ENCODE data around the gene TCF3. TPM values are rescaled to one million over a fixed set of nuclear protein-coding genes. Genes with fewer than 3 reads are reported as not detected.

Gene TCF3
- total and polyA plus RNA-seq, 2 of the 8 experiments (the other 6 are each of a cell fraction or from before 2014, with no cell fraction given), result 241 to 348 TPM

DNA sequence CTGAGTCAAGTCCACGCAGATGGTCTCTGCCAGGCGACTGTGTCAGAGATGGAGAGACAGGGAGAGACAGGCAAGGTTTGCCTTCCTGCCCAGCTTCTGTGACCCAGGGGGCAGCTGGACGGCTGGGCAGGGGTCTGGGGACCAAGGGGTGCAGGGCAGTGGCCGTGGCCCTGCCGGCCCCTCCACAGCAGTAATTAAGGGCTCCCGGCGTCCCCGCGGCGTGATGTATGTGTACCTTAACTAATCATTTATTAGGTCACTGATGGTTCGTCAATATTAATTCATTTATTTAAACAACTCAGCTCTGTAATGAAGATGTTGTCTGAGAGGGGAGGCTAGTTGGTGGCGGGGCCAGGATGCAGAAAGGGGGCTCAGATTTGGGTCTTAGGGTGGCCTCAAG lies 28.6 kb upstream of the TCF3 start:
- no peaks in the 10 kb centered on the region for H3K23me2 ChIP-seq (ENCODE audit: low read depth, low read length)
- no peak overlapping the region for H3K23ac ChIP-seq (ENCODE audit: insufficient read length)
- no peak overlapping the region for H3K27ac ChIP-seq (ENCODE audit: low read depth, low read length)
- H3K79me2 ChIP-seq (ENCODE audit: control insufficient read depth in 1 of 2, insufficient read depth in 2 of 2, low read length in 2 of 2), result no peaks in the 10 kb centered on the region
- no peak overlapping the region for H2BK20ac ChIP-seq (ENCODE audit: low read length)
- FAIRE-seq (no peak), DNase-seq (ENCODE audit: low read depth in 1 of 2, low spot score in 2 of 2) (no peak)
- H3K14ac ChIP-seq (ENCODE audit: insufficient read length), result no peak overlapping the region
- H4K5ac ChIP-seq (ENCODE audit: insufficient read length, low read depth, low read length), result no peak overlapping the region
- no peak overlapping the region for H2BK120ac ChIP-seq (replicated peaks; ENCODE audit: low read depth, low read length)
- no peaks in the 10 kb centered on the region for H3K79me1 ChIP-seq (ENCODE audit: low read depth, low read length)
- ChIA-PET POLR2A (ENCODE audit: partially characterized antibody) (interaction anchor here (0.9 kb wide), 1 partner anchor 8 kb away, joined by 3 read pairs; no protein-coding TSS in a partner anchor), CTCF (ENCODE audit: partially characterized antibody) (interaction anchor here (1.5 to 7.4 kb wide), 5 partner anchors 9 to 115 kb away, joined by 3 to 59 read pairs (median 4); no protein-coding TSS in a partner anchor)
- H2AFZ ChIP-seq (ENCODE audit: low read length), result no peak overlapping the region
- H3K4me2 ChIP-seq (ENCODE audit: insufficient read depth in 1 of 2, low read depth in 2 of 2, low read length in 2 of 2), result no peak overlapping the region
- no peak overlapping the region for H3K4ac ChIP-seq (replicated peaks; ENCODE audit: insufficient read length, low read depth, low read length)
- peaks cover 0 to 15% (median 13%) of the 10 kb centered on the region in 4 experiments; a peak in 6 of 7 replicates for H3K27me3 ChIP-seq (replicated peaks in 1 of 4; ENCODE audit: control insufficient read depth in 3 of 4, extremely low read depth in 1 of 4, insufficient read depth in 3 of 4, low read length in 3 of 4)
- H4K8ac ChIP-seq (ENCODE audit: extremely low read depth, insufficient read depth, low read length), result no peak overlapping the region
- H2BK15ac ChIP-seq (ENCODE audit: low read length), result no peak overlapping the region
- H3K9ac ChIP-seq (replicated peaks in 1 of 4; ENCODE audit: extremely low read depth in 1 of 4, low read depth in 3 of 4, low read length in 3 of 4), result no peak overlapping the region
- no peak overlapping the region for H2AK5ac ChIP-seq (ENCODE audit: low read depth, low read length)
- no peak overlapping the region for H4K91ac ChIP-seq (replicated peaks; ENCODE audit: insufficient read length, low read length)
- H3K9me3 ChIP-seq (ENCODE audit: insufficient read depth in 2 of 2, low read depth in 1 of 2, low read length in 1 of 2), result no peaks in the 10 kb centered on the region
- no peak overlapping the region for H2BK5ac ChIP-seq (ENCODE audit: low read depth, low read length)
- no peaks in the 10 kb centered on the region for H3K4me1 ChIP-seq (replicated peaks in 1 of 4; ENCODE audit: control insufficient read depth in 3 of 4, insufficient read depth in 4 of 4, low read length in 3 of 4)
- no peak overlapping the region for H3K56ac ChIP-seq (replicated peaks; ENCODE audit: insufficient read length, low read depth, low read length)
- no peak overlapping the region for H3K18ac ChIP-seq (ENCODE audit: extremely low read depth, low read length)
- no peak overlapping the region for H3K4me3 ChIP-seq (ENCODE audit: extremely low read depth in 1 of 4, insufficient read depth in 2 of 4, low read depth in 3 of 4, low read length in 4 of 4)
- 93% methylated on average over 12 of the region's 12 CpGs; no CpG with 5 or more reads in 1 of the 2 experiments for WGBS, 2 experiments (ENCODE audit: extremely low coverage in 1 of 2, insufficient coverage in 1 of 2, insufficient read length in 1 of 2, insufficient replicate concordance in 2 of 2, low coverage in 1 of 2, low lambda C conversion rate in 2 of 2, missing lambda C conversion rate in 1 of 2)
- H4K20me1 ChIP-seq (replicated peaks in 1 of 2; ENCODE audit: control insufficient read depth in 1 of 2, insufficient read depth in 2 of 2, low read length in 2 of 2), result no peaks in the 10 kb centered on the region
- H2BK12ac ChIP-seq (ENCODE audit: low read depth, low read length), result no peak overlapping the region
- H3K36me3 ChIP-seq (ENCODE audit: control insufficient read depth in 2 of 4, insufficient read depth in 4 of 4, low read length in 3 of 4), result no peaks in the 10 kb centered on the region
- no peak for TF ChIP-seq FOSL1 (IDR thresholded peaks at IDR 0.05; ENCODE audit: insufficient read depth, low read depth, low read length)
- no peak for TF ChIP-seq CREB1 (IDR thresholded peaks at IDR 0.05)
- no peak for TF ChIP-seq PHF8 (conservative IDR thresholded peaks at IDR 0.05; ENCODE audit: low read depth, low read length)
- TF ChIP-seq TAF1 (IDR thresholded peaks at IDR 0.05; ENCODE audit: low read depth, low read length), result no peak
- no peak for TF ChIP-seq SRF (IDR thresholded peaks at IDR 0.05; ENCODE audit: low read depth, low read length)
- TF ChIP-seq RFX5 (IDR thresholded peaks at IDR 0.05; ENCODE audit: borderline replicate concordance, low read depth, low read length), result no peak
- no peak for TF ChIP-seq SIRT6 (IDR thresholded peaks at IDR 0.05; ENCODE audit: low read length)
- TF ChIP-seq JUN (IDR thresholded peaks at IDR 0.05; ENCODE audit: low read depth, low read length), result no peak
- TF ChIP-seq, protein P1, sequence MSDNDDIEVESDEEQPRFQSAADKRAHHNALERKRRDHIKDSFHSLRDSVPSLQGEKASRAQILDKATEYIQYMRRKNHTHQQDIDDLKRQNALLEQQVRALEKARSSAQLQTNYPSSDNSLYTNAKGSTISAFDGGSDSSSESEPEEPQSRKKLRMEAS (IDR thresholded peaks at IDR 0.05), result no peak
- TF ChIP-seq TEAD4 (IDR thresholded peaks at IDR 0.05; ENCODE audit: low read depth, low read length), result no peak
- TF ChIP-seq, protein P2, sequence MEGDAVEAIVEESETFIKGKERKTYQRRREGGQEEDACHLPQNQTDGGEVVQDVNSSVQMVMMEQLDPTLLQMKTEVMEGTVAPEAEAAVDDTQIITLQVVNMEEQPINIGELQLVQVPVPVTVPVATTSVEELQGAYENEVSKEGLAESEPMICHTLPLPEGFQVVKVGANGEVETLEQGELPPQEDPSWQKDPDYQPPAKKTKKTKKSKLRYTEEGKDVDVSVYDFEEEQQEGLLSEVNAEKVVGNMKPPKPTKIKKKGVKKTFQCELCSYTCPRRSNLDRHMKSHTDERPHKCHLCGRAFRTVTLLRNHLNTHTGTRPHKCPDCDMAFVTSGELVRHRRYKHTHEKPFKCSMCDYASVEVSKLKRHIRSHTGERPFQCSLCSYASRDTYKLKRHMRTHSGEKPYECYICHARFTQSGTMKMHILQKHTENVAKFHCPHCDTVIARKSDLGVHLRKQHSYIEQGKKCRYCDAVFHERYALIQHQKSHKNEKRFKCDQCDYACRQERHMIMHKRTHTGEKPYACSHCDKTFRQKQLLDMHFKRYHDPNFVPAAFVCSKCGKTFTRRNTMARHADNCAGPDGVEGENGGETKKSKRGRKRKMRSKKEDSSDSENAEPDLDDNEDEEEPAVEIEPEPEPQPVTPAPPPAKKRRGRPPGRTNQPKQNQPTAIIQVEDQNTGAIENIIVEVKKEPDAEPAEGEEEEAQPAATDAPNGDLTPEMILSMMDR (IDR thresholded peaks at IDR 0.05; ENCODE audit: control extremely low read depth in 1 of 3, insufficient read depth in 1 of 3, low read depth in 1 of 3, low read length in 3 of 3), result no peak
- no peak for TF ChIP-seq TAF7 (optimal IDR thresholded peaks at IDR 0.05; ENCODE audit: borderline replicate concordance, low read depth, low read length)

Measured in H1 (cell line).